Mammary epithelial cell (primary cell): Measurements from ENCODE around the gene ADARB2.

Source experiments
- EZH2 ChIP-seq: IDR thresholded peaks from 2 replicates; pipeline ENCODE4 v1.6.1; 2012; ENCODE audit warnings: low read length, inconsistent platforms, borderline replicate concordance
- TF ChIP-seq, protein P1 (sequence below), 2 donors: IDR thresholded peaks in 1 of 2; conservative IDR thresholded peaks in 1 of 2; 2 replicates each; pipeline ENCODE4 v1.5.1; 2011 to 2012; ENCODE audit warnings: inconsistent platforms in 2 of 2, low read length in 2 of 2, mild to moderate bottlenecking in 2 of 2, control low read depth in 1 of 2, low read depth in 1 of 2; ENCODE audit not compliant: insufficient read depth in 1 of 2; ENCODE audit errors: extremely low read depth in 1 of 2

DNA sequence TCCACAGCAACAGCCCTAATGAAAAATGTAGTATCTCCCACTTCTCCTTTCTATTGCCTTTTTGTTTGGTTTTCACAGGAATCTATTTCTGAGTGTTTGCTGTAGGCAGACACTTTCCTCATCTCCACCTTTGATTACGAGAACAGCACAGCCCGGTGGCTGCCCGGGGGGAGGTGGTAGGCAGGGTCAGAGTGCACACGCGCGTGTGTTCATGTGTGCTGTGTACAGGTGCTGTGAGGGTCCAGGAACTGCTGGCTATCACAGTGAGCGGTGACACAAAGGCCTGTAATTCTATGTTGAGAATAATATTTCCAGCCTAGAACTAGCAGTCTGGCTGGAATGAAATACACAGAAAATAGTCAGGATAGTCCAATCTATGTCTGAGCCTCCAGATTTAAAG is 212.8 kb downstream of the ADARB2 start:
- TF ChIP-seq, protein P1, sequence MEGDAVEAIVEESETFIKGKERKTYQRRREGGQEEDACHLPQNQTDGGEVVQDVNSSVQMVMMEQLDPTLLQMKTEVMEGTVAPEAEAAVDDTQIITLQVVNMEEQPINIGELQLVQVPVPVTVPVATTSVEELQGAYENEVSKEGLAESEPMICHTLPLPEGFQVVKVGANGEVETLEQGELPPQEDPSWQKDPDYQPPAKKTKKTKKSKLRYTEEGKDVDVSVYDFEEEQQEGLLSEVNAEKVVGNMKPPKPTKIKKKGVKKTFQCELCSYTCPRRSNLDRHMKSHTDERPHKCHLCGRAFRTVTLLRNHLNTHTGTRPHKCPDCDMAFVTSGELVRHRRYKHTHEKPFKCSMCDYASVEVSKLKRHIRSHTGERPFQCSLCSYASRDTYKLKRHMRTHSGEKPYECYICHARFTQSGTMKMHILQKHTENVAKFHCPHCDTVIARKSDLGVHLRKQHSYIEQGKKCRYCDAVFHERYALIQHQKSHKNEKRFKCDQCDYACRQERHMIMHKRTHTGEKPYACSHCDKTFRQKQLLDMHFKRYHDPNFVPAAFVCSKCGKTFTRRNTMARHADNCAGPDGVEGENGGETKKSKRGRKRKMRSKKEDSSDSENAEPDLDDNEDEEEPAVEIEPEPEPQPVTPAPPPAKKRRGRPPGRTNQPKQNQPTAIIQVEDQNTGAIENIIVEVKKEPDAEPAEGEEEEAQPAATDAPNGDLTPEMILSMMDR (conservative IDR thresholded peaks at IDR 0.05 in 1 of 2, IDR thresholded peaks at IDR 0.05 in 1 of 2; ENCODE audit: extremely low read depth in 1 of 2, insufficient read depth in 1 of 2, low read depth in 1 of 2, low read length in 2 of 2) = no peak
- no peak for TF ChIP-seq EZH2
